ENCODE results near the gene BTRC. TPM values are rescaled to one million over a fixed set of nuclear protein-coding genes. Genes with fewer than 3 reads are reported as not detected.

Gene BTRC
- total and polyA plus RNA-seq, 2 donors (not counting 3 experiments of a cell fraction or from before 2014, with no cell fraction given), result 11.6 to 18.5 TPM

DNA sequence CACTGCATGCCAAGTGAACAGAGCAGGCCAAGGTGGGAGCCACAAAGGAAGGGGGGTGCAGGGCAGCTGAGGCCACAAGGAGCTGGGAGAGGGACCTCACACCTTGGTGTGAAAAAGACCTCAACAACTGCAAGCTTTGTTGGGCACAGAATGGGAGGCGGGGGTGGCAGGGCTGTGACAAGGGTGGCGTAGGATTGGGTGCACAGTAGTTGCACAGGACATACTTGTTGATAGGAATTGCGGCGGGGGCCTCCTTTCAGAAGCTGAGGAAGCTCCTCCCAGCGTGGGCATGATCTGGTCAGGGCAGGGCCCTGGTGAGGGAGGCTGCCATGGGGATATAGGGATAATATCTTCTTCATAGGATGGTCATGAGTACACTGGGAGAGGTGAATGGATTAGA is 208.3 kb downstream of the BTRC start:
- DNase-seq (ENCODE audit: low read depth, low spot score) (no peak), FAIRE-seq (no peak)
- H3K9ac ChIP-seq (replicated peaks; ENCODE audit: extremely low read depth, insufficient read depth, low read length), result no peak overlapping the region
- TF ChIP-seq POLR2A (IDR thresholded peaks at IDR 0.05; ENCODE audit: low read depth, low read length), result no peak
- no peak for TF ChIP-seq CTCF (IDR thresholded peaks at IDR 0.05; ENCODE audit: extremely low read depth in 1 of 2, insufficient read depth in 1 of 2, low read depth in 1 of 2, low read length in 2 of 2)
- no peak for TF ChIP-seq JUN (IDR thresholded peaks at IDR 0.05; ENCODE audit: borderline replicate concordance, insufficient read depth, insufficient read length, low read depth)
- TF ChIP-seq MYC (IDR thresholded peaks at IDR 0.05; ENCODE audit: low read depth, low read length), result no peak
- TF ChIP-seq, protein P1, sequence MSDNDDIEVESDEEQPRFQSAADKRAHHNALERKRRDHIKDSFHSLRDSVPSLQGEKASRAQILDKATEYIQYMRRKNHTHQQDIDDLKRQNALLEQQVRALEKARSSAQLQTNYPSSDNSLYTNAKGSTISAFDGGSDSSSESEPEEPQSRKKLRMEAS (IDR thresholded peaks at IDR 0.05; ENCODE audit: insufficient read depth, insufficient read length), result no peak
- TF ChIP-seq GATA2 (IDR thresholded peaks at IDR 0.05; ENCODE audit: insufficient read depth, insufficient read length, low read depth, low read length), result no peak
- H3K79me2 ChIP-seq (ENCODE audit: control insufficient read depth, insufficient read depth, low read length), result no peaks in the 10 kb centered on the region
- ChIA-PET CTCF (interaction anchor here (1.0 to 1.7 kb wide), 5 partner anchors 7 to 324 kb away, joined by 3 to 7 read pairs (median 3); no protein-coding TSS in a partner anchor), POLR2A (no interaction called here)
- peaks cover 14 to 16% of the 10 kb centered on the region in 2 experiments for H3K27me3 ChIP-seq (ENCODE audit: control insufficient read depth in 2 of 2, insufficient read depth in 2 of 2, low read length in 2 of 2)
- no peaks in the 10 kb centered on the region for H3K9me3 ChIP-seq (replicated peaks; ENCODE audit: control insufficient read depth, insufficient read depth, low read length)
- intact Hi-C loops (cut with micrococcal nuclease), result no loop called here
- H3K9me1 ChIP-seq (replicated peaks; ENCODE audit: control insufficient read depth, extremely low read depth, insufficient read depth, low read length), result no peaks in the 10 kb centered on the region
- H3K4me3 ChIP-seq (replicated peaks in 1 of 3; ENCODE audit: insufficient read depth in 1 of 3, low read depth in 1 of 3, low read length in 3 of 3), result no peak overlapping the region
- dilution Hi-C loops (cut with MboI; ENCODE audit: extremely low pct_ligation_motif_present, low sequenced_read_pairs), result no loop called here
- BruUV-seq (replicated peaks), result no TSS peak
- no peaks in the 10 kb centered on the region for H3K4me1 ChIP-seq (ENCODE audit: control insufficient read depth, extremely low read depth, insufficient read depth, low read length)
- H3K36me3 ChIP-seq (ENCODE audit: control insufficient read depth in 2 of 2, extremely low read depth in 1 of 2, insufficient read depth in 2 of 2, low read length in 2 of 2), result no peaks in the 10 kb centered on the region
- H3K4me2 ChIP-seq (ENCODE audit: insufficient read depth, low read length), result no peak overlapping the region
- no peak overlapping the region for H2AFZ ChIP-seq (ENCODE audit: low read depth, low read length)
- no peak overlapping the region for H3K27ac ChIP-seq (ENCODE audit: insufficient read depth, low read depth, low read length)
- no peaks in the 10 kb centered on the region for H4K20me1 ChIP-seq (replicated peaks; ENCODE audit: control insufficient read depth, extremely low read depth, insufficient read depth, low read length)
